ENCODE results near the gene ONECUT2.

DNA sequence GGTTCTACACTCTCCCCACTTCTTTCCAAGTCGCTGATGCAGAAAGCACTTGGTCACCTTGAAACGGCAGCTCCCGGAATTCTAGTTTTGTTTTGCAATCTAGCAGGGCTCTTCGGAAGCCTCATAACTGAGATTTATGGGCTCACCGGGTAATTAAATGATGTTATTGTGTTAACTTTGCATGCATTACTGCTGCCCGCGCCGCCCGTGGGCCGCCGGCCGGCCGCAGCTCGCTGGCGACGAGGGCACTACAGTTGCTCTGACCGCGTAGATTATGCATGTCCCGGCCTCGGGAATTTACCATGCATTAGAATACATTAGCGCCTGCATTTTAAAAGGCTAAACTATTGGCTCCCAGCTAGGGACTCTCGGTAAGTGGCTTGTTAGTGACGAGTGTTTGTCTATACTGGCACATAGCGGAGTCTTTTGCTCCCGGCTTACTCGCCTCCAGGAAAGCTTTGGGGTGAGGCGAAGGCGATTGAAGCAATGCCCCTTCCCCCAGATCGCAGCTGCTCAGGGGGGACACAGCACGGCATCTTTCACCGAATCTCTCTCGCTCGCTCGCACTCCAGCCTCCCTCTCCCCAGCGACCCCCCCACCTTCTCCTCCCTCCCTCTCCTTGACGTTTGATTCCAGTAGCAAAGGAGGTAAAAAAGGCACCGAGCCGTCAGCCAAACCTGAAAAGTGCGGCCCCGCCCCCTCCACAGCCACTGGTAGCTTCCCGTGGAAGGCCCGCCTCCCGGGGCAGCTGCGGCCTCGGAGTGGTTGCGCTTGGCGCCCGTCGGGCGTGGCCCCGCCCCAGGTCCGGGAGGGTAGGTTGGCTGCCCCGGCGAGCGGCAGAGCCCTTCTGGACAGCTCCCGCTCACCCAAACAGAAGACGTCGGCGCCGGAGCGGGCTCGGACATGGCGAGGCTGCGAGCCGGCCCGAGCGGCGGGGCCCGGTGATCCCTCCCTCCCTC lies at the start of gene ONECUT2:
- no peak for TF ChIP-seq POLR2A (IDR thresholded peaks at IDR 0.05)
- TF ChIP-seq CTCF (IDR thresholded peaks at IDR 0.05) = no peak

Measured in tibial nerve (tissue), 3 donors.